HepG2 (cell line): ENCODE results near the gene ZC3H13.
A peak's percentile ranks its signal among the peaks of the same experiment; 100 is the strongest.

Experiments
- AKAP8 ChIP-seq: sonication (generic); formaldehyde crosslinking; IDR thresholded peaks from 2 replicates; pipeline ENCODE4 v1.5.1; 2020; ENCODE audit warnings: mild to moderate bottlenecking, missing genetic modification reagents
- BHLHE40 ChIP-seq: IDR thresholded peaks from 2 replicates; pipeline ENCODE4 v1.6.1; 2011; ENCODE audit warnings: low read length, improper control_type of control experiment
- CTCF ChIP-seq: sonication (generic); formaldehyde crosslinking; IDR thresholded peaks from 2 replicates; pipeline ENCODE4 v1.5.0; 2020; ENCODE audit warnings: mild to moderate bottlenecking, missing genetic modification reagents, moderate library complexity
- ESRRA ChIP-seq: sonication (generic); formaldehyde crosslinking; IDR thresholded peaks from 2 replicates; pipeline ENCODE4 v1.5.1; 2020; ENCODE audit warnings: mild to moderate bottlenecking, low read depth, missing genetic modification reagents
- ETS1 ChIP-seq: sonication (generic); formaldehyde crosslinking; IDR thresholded peaks from 2 replicates; pipeline ENCODE4 v1.4.0; 2020; ENCODE audit warnings: missing genetic modification reagents
- HOXA7 ChIP-seq: sonication (generic); formaldehyde crosslinking; IDR thresholded peaks from 2 replicates; pipeline ENCODE4 v1.8.1; 2022; ENCODE audit warnings: mild to moderate bottlenecking, missing genetic modification reagents, moderate library complexity
- JUN ChIP-seq: sonication (generic); formaldehyde crosslinking; IDR thresholded peaks from 2 replicates; pipeline ENCODE4 v1.4.0; 2020; ENCODE audit warnings: mild to moderate bottlenecking, missing genetic modification reagents
- PHF5A ChIP-seq: IDR thresholded peaks from one replicate; pipeline ENCODE4 v1.6.1; 2018; ENCODE audit warnings: low read depth, missing genetic modification reagents; ENCODE audit not compliant: unreplicated experiment
- RAD21 ChIP-seq: fragments of 450-650 bp; formaldehyde crosslinking; IDR thresholded peaks from 2 replicates; pipeline ENCODE4 v1.5.0; 2020; ENCODE audit warnings: mild to moderate bottlenecking
- SIN3A ChIP-seq: IDR thresholded peaks from 2 replicates; pipeline ENCODE4 v1.6.1; 2011; ENCODE audit warnings: low read depth, mild to moderate bottlenecking, control low read depth, low read length, borderline replicate concordance
- ZBTB33 ChIP-seq: sonication (generic); formaldehyde crosslinking; IDR thresholded peaks from 2 replicates; pipeline ENCODE4 v1.4.0; 2020; ENCODE audit warnings: missing genetic modification reagents
- ZNF747 ChIP-seq: sonication (generic); formaldehyde crosslinking; IDR thresholded peaks from 2 replicates; pipeline ENCODE4 v1.8.1; 2023; ENCODE audit warnings: missing genetic modification reagents, mild to moderate bottlenecking, borderline replicate concordance

GRCh38 chr13:46052319-46053161 lies at the start of gene ZC3H13:
- TF ChIP-seq ESRRA (CRISPR knock-in tag), result no peak
- no peak for TF ChIP-seq HOXA7 (CRISPR knock-in tag)
- peak; percentile 48 for TF ChIP-seq CTCF (CRISPR knock-in tag)
- no peak for TF ChIP-seq RAD21 (CRISPR knock-in tag)
- no peak for TF ChIP-seq ZBTB33 (CRISPR knock-in tag)
- no peak for TF ChIP-seq ETS1 (CRISPR knock-in tag)
- no peak for TF ChIP-seq BHLHE40
- TF ChIP-seq JUN (CRISPR knock-in tag), result no peak
- TF ChIP-seq SIN3A, result peak; percentile 88; the same call in 1 of the 2 replicates
- TF ChIP-seq ZNF747 (CRISPR knock-in tag), result 0 out of 2 replicates have a peak, but pooled peaks have one; percentile 38
- TF ChIP-seq AKAP8 (CRISPR knock-in tag), result no peak
- TF ChIP-seq PHF5A (CRISPR knock-in tag), result no peak
